Activated CD4-positive, CD25-positive, alpha-beta regulatory T cell treated with anti-CD3 and anti-CD28 coated beads, Interleukin-2, amount 50 U/mL, for 72 hours (primary cell): ENCODE data around the gene CALML3.

Experiments
- DNase-seq: peaks from one replicate; pipeline ENCODE4 v3.0.0; 2021

The CALML3 gene

DNA sequence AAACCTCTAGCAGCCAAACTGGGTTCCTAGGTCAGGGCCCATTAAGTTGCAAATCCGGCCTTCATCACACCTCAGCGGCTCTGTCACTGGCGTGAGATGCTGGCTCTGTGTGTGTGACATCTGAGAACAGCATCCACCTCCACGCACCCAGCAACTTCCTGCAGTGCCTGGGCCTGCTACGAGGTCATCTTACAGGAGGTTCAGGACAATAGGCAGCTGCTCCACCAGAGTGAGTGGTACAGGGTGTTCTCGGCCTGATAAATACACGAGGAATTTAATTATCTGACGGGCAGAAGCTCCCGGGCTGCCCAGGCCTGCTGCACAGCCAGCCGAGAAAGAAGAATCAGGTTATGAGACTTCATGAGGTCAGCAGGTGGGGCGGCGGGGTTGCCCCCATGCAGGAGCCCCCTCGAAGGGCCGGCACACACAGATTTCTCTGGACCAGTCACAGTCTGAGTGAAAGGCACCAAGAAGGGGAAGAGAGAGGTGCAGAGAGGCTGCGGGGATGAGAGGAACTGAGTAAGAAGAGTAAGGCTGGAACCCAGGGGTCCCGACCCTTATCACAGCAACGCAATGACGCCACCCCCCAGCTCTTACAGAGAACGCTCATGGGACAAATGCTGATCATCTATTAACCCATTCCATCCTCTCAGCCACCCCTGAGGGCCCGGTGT is 49.3 kb downstream of the CALML3 start:
- DNase-seq, result no peak

DNA sequence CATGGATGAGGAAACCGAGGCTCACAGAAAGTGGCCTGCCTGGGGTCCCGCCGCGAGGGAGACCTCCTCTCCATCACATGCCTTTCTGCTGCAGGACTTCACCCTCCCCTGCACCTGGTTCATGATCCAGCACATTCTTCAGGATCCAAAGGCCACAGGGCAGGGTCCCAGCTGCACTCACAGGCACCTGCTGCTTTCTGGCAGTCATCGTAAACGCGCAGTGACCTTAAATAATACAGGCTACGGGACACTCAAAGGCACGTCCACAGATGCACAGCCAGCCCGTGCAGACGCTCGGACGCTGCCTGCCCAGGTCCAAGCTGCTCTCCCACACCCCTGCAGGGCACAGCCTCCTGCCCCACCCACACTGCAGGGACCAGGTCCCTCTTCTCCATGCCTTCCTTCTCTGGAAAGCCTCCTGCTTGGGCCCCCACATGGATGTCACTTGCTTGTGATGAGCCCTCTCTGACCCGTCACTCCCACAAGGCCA is 49.9 kb downstream of the CALML3 start:
- no peak for DNase-seq

DNA sequence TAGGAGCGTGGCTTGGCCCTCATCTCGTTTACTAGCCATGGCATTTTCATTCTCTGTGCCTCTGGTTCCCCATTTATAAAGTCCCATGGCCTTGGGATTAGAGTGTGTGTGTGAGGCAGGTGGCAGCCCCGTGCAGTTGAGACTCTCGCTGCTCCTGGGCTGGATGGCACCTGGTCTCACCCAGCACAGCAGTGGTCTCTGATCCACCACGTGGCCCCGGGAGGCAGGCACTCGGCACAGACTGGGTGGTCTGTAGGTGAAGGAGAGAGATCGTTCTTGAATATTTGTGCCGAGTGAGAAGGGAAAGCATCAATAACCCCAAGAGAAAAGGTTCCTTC is 50.4 kb downstream of the CALML3 start:
- DNase-seq, result no peak

DNA sequence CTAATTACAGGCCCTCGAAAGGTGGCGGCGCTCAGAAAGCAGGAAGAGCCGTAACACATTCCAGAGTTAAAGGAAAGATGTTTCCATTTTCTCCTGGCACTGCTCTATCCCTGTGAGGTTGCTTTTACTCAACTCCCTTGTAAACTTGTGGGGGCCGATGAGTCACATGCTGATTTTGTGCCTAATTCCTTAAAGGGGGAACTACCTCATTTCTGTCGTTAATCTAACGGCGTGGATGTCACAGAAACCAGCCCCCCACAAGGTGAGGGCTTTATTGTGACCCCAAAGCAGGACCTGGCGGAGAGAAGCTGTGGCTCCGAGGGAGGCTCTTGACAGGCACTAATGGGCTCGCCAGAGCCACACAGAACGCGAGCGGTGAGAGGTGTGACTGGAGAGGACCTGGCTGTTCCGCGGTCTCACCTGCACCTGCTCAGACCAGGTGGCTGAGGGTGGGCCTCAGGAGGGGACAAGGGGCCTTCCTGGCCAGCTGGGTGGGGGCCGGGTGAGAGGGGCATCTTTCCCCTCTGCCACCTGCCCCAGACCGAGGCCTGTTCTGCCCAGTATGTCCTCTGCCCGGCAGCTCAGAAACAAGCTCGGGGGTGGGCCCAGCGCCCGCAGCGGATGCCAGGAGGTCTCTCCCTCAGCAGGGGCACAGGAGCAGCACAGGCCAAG is 50.9 kb downstream of the CALML3 start:
- no peak for DNase-seq

DNA sequence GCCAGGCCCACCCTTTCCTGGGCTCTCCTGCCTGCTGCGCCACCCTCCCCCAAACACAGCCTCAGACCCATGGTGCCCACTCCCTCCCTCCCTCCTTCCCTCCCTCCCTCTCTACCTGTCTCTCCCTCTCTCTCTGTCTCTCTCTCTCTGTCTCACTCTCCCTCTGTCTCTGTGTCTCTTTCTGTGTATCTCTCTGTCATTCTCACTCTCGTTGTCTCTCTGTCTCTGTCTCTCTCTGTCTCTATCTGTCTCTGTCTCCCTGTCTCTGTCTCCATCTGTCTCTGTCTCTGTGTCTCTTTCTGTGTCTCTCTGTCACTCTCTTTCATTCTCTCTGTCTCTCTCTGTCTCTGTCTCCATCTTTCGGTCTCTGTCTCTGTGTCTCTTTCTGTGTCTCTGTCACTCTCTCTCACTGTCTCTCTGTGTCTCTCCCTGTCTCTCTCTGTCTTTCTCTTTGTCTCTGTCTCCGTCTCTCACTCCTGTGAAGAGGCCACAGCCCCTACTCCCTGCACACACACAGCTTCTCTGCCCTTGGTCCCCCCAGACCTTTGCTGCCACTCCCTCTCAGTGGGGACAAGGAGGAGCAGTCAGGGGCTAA is 51.5 kb downstream of the CALML3 start:
- DNase-seq, result no peak
